SK-N-SH treated with all-trans-retinoic acid at 6 μM for 48 hours (cell line): Measurements from ENCODE around the gene PID1.

Source experiments
- ARNTL ChIP-seq: fragments of 450-650 bp; formaldehyde crosslinking; IDR thresholded peaks from 2 replicates; pipeline ENCODE4 v1.5.0; 2020; ENCODE audit warnings: low read depth, mild to moderate bottlenecking, moderate library complexity, borderline replicate concordance
- ESRRG ChIP-seq: fragments of 250-450 bp; sonication (Bioruptor Pico); IDR thresholded peaks from 2 replicates; pipeline ENCODE4 v1.6.1; 2021; ENCODE audit warnings: mild to moderate bottlenecking
- ZFP3 ChIP-seq: fragments of 250-450 bp; sonication (Bioruptor Pico); IDR thresholded peaks from 2 replicates; pipeline ENCODE4 v1.5.0; 2020; ENCODE audit warnings: mild to moderate bottlenecking, moderate library complexity
- ZFP30 ChIP-seq: fragments of 450-650 bp; formaldehyde crosslinking; IDR thresholded peaks from 2 replicates; pipeline ENCODE4 v1.5.0; 2022; ENCODE audit warnings: mild to moderate bottlenecking, moderate library complexity
- ZNF8 ChIP-seq: fragments of 450-650 bp; formaldehyde crosslinking; IDR thresholded peaks from 2 replicates; pipeline ENCODE4 v1.5.0; 2020; ENCODE audit warnings: mild to moderate bottlenecking, moderate library complexity
- TF ChIP-seq, protein P1 (sequence below): fragments of 250-450 bp; sonication (Bioruptor Pico); IDR thresholded peaks from 2 replicates; pipeline ENCODE4 v1.5.1; 2020; ENCODE audit warnings: low read depth, mild to moderate bottlenecking, moderate library complexity
- TF ChIP-seq, protein P2 (sequence below): fragments of 250-450 bp; sonication (Bioruptor Pico); IDR thresholded peaks from 2 replicates; pipeline ENCODE4 v1.5.1; 2021; ENCODE audit warnings: mild to moderate bottlenecking, moderate library complexity

DNA sequence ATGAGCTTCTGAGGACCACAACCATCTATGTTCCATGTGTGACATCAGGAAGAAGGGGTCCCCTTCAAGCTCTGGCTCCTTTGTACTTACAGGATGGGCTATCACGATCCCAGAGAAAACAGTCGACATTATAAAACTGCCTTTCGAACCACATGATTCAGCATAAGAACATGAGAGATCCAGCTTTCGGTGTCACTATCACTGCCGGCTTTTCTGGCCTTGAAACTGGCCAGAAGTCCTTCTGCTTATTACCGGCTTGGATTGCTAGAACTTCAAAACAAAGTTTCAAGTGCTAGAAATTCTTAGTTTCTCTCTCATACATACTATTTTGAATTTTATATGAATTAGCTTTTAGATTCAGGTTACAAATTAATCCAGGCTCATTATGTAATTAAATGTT is 138.9 kb downstream of the PID1 start:
- no peak for TF ChIP-seq ZFP3
- TF ChIP-seq ARNTL (CRISPR knock-in tag): no peak
- TF ChIP-seq ZNF8 (CRISPR knock-in tag): no peak
- no peak for TF ChIP-seq ESRRG (CRISPR knock-in tag)
- TF ChIP-seq, protein P1, sequence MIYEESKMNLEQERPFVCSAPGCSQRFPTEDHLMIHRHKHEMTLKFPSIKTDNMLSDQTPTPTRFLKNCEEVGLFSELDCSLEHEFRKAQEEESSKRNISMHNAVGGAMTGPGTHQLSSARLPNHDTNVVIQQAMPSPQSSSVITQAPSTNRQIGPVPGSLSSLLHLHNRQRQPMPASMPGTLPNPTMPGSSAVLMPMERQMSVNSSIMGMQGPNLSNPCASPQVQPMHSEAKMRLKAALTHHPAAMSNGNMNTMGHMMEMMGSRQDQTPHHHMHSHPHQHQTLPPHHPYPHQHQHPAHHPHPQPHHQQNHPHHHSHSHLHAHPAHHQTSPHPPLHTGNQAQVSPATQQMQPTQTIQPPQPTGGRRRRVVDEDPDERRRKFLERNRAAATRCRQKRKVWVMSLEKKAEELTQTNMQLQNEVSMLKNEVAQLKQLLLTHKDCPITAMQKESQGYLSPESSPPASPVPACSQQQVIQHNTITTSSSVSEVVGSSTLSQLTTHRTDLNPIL: no peak
- no peak for TF ChIP-seq ZFP30 (CRISPR knock-in tag)
- TF ChIP-seq, protein P2, sequence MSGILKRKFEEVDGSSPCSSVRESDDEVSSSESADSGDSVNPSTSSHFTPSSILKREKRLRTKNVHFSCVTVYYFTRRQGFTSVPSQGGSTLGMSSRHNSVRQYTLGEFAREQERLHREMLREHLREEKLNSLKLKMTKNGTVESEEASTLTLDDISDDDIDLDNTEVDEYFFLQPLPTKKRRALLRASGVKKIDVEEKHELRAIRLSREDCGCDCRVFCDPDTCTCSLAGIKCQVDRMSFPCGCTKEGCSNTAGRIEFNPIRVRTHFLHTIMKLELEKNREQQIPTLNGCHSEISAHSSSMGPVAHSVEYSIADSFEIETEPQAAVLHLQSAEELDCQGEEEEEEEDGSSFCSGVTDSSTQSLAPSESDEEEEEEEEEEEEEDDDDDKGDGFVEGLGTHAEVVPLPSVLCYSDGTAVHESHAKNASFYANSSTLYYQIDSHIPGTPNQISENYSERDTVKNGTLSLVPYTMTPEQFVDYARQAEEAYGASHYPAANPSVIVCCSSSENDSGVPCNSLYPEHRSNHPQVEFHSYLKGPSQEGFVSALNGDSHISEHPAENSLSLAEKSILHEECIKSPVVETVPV (CRISPR knock-in tag): no peak
